Measurements from ENCODE around the gene PRKACA.
"Not testable (repeated sequence)": the region's sequence is repeated elsewhere in the genome, so short reads cannot be mapped to it uniquely, and the experiment has no call there.

Gene PRKACA

DNA sequence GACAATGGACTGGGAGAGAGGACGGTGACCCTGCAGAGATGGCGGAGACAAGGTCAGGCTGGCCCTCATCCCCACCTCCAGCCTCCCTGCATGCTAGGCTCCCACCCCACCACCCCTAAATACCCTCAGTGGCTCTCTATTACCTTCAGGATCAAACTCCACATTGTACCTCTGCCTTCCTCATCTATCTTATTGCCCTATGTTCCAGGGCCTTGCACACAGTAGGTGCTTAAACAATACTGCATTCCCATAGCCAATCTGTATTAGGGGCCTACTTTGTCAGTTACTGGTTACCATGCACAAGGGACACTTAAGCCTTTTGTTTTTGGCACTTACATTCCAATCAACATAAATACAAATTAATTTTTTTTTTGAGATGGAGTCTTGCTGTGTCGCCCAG, 62.2 kb downstream of the PRKACA start:
- intact Hi-C loops (cut with DNase I): no loop called here
- DNase-seq: no peak

DNA sequence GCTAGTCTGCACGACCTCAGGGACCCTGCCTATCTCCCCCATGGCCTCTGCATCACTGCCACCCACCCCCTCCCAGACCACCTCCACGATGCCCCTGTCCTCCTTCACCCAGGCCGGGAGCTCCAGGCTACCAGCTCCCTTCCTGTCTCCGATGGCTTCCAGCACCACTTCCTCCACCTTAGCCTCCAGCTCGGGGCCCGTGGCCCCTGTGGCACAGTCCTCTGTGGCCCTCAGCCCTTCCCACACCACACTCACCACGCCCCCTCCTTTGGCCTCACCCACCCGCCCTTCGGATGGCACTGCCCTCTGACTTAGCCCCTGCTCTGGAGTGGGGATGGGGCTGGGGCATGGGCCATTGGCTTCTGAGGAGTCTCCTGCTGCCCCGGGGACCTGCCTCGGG, 62.8 kb downstream of the PRKACA start:
- no peak for DNase-seq
- intact Hi-C loops (cut with DNase I): no loop called here

DNA sequence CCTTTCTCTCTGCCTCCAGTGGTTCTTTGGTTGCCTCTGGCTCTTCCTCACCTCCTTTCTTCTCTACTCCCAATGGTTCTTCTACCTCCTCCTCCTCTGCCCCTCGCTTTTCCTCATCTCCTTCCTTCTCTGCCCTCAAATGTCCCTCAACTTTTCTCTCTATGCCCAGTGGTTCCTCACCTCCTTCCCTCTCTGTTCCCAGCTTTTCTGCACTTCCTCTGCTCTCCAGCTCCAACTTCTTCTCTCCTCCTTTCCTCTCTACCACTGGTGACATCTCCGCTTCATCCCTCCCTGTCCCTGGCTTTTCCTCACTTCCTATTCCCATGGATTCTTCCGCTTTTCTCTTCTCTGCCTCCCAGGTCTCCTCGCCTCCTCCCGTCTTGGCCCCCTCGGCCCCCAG, 63.5 kb downstream of the PRKACA start:
- DNase-seq: no peak
- intact Hi-C loops (cut with DNase I): no loop called here

DNA sequence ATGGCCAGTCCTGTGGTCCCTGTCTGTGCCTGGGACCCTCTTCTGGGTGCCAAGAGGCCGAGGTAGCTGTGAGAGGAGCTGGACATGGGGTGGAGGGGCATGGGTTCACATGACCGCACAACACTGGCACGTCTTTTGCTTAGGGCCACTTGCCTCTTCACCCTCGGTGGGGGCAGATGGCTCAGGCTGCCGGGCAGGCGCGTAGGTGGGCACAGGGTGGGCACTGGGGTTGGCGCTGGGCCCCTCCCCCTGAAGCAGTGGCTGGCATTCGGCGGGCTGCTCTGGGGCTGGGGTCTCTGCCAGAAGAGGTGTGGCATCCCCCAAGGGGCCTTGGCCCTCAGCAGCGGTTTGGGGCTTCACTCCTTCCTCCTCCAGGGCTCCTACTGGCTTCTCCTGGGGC, 64.1 kb downstream of the PRKACA start:
- intact Hi-C loops (cut with DNase I): no loop called here
- DNase-seq: no peak

DNA sequence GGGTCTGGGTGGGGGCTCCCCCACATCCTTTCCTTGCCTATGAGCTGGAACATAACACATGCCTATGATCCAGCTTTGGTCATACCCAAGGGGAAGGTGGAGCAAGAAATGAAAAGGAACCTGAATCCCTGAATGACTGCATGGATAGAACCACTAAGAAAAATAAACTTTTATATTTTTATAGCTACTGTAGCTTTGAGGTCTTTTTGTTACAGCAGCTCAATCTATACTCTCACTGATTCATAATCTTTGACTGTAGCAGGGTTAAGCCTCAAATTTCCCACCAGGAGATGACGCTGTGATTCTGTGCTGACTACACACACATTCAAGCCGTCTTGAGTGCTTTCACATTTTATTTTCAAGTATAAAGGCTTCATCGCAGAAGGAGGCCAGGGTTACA, 64.5 kb downstream of the PRKACA start:
- intact Hi-C loops (cut with DNase I): no loop called here
- no peak for DNase-seq

DNA sequence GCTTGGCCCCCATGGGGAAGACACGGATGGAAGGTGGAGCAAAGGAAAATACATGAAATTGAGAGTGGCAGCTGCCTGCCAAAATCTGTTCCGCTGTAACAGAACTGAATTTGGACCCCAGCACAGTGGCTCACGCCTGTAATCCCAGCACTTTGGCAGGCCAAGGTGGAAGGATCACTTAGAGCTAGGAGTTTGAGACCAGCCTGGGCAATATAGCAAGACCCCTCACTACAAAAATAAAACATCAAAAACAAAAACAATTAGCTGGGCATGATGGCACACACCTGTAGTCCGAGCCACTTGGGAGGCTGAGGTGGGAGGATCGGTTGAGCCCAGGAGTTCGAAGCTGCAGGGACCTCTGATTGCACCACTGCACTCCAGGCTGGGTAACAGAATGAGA, 65.1 kb downstream of the PRKACA start:
- intact Hi-C loops (cut with DNase I): no loop called here
- DNase-seq: no peak

DNA sequence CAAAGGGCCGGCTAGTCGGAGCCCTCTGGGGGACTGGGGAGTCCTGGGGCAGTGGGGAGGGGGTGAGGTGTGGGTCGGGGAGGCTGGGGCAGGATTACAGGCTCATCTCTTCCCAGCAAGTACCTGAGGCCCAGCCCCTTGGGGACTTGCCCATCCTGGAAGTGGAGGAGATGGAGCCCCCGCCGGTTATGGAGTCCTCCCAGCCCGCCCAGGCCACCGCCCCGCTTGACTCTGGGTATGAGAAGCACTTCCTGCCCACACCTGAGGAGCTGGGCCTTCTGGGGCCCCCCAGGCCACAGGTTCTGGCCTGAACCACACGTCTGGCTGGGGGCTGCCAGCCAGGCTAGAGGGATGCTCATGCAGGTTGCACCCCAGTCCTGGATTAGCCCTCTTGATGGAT, 65.6 kb downstream of the PRKACA start:
- DNase-seq: no peak
- intact Hi-C loops (cut with DNase I): no loop called here

DNA sequence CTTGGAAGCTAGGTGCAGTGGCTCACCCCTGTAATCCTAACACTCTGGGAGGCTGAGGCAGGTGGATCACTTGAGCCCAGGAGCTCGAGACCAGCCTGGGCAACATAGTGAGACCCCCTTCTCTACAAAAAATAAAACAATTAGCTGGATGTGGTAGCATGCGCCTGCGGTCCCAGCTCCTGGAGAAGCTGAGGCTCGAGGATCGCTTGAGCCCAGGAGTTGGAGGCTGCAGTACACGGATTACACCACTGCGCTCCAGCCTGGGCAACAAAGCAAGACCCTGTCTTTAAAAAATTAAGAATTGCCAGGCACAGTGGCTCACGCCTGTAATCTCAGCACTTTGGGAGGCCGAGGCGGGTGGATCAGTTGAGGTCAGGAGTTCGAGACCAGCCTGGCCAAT, 66.6 kb downstream of the PRKACA start:
- DNase-seq; intact Hi-C loops (cut with DNase I): not testable (repeated sequence)

DNA sequence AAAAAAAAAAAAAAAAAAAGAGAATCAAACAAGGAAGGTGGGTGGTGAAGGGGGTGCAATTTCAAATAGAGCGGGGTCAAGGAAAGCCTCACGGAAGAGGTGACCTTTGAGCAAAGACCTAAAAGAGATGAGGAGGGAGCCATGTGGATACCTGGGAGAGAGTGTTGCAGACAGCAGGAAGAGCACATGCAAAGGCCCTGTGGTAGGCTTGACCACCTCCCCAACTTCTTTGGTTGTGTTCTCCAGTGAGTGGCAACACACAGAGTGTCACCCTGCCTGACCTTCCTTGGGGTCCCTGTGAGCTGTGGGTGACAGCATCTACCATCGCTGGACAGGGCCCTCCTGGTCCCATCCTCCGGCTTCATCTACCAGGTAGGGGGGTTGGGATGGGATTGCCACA, 67.0 kb downstream of the PRKACA start:
- intact Hi-C loops (cut with DNase I): no loop called here
- no peak for DNase-seq

DNA sequence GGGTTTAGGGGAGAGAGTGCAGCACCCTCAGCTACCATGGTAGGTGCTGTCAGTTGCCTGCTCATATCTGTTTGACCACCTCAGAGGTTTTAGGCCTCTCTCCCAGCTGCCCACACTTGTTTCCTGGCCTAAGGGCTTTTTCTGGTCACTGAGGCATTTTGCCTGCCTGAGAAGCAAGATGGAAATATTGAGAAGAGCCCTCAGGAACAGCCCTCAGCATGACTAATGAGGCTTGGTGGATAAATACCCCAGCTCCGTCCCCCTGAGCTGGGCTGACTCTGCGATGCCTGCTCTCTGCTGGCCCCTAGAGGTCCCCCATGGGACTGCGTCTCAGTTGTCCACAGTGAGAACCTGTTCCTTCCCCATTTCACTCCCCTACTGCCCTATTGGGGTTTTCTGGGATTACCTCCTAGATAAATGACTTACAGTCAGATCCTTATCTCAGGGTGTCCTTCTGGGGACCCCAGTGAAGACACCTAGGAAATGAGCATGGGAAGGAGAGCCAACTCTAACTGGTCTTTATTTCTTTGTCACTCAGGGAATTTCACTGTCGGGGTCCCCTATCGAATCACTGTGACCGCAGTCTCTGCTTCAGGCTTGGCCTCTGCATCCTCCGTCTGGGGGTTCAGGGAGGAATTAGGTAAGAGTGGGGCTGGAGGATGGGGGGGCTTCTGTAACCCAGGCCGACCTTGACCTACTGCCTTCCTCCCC, 69.0 kb downstream of the PRKACA start:
- intact Hi-C loops (cut with DNase I): no loop called here
- DNase-seq: peak in 3 of 10 donors; percentile 17 to 40 (median 29)

DNA sequence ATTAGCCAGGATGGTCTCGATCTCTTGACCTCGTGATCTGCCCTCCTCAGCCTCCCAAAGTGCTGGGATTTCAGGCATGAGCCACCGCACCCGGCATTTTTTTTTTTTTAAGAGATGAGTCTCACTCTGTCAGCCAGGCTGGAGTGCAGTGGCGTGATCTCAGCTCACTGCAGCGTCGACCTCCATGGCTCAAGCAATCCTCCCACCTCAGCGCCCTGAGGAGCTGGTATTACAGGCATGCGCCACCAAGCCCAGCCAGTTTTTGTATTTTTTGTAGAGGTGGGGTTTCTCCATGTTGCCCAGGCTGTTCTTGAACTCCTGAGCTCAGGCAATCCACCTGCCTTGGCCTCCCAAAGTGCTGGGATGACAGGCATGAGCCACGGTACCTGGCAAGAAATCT, 69.7 kb downstream of the PRKACA start:
- DNase-seq; intact Hi-C loops (cut with DNase I): not testable (repeated sequence)

DNA sequence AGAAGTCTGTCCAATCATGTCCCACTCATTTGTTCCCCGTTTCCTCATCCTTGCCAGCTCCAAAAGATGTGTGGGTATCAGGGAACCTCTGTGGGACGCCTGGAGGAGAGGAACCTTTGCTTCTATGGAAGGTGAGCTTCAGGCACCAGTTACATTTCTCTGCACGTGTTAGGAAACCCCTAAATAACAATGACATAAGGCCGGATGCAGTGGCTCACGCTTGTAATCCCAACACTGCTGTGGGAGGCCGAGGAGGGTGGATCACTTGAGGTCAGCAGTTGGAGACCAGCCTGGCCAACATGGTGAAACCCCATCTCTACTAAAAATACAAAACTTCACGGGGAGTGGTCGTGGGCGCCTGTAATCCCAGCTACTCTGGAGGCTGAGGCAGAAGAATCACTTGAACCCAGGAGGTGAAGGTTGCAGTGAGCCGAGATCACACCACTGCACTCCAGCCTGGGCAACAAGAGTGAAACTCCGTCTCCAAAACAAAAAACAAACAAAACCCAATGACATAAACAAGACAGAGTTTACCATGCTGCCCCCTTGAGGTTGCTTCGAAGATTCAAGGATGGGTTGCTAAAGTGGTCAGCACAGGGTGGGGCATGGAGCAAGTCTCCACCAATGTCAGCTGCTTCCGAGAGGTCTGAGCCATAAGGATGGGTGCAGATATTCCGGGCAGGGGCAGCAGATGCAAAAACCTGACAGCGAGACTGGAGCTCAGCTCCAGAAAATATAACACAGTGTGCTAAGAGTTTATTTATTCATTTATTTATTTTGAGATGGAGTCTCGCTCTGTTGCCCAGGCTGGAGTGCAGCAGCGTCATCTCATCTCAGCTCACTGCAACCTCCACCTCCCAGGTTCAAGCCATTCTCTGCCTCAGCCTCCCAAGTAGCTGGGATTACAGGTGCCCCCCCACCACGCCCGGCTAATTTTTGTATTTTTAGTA, 74.6 kb downstream of the PRKACA start:
- peak in 3 of 10 donors; percentile 27 to 34 (median 30) for DNase-seq
- intact Hi-C loops (cut with DNase I): not testable (repeated sequence)

Data from posterior cingulate gyrus (tissue), 11 donors.